ENCODE measurements around the gene HAPSTR1. TPM values are rescaled to one million over a fixed set of nuclear protein-coding genes. Genes with fewer than 3 reads are reported as not detected.
"Not testable (repeated sequence)": the region's sequence is repeated elsewhere in the genome, so short reads cannot be mapped to it uniquely, and the experiment has no call there.

The HAPSTR1 gene
- total RNA-seq, 2 donors from 2014 or later = 31.9 to 32.6 TPM

DNA sequence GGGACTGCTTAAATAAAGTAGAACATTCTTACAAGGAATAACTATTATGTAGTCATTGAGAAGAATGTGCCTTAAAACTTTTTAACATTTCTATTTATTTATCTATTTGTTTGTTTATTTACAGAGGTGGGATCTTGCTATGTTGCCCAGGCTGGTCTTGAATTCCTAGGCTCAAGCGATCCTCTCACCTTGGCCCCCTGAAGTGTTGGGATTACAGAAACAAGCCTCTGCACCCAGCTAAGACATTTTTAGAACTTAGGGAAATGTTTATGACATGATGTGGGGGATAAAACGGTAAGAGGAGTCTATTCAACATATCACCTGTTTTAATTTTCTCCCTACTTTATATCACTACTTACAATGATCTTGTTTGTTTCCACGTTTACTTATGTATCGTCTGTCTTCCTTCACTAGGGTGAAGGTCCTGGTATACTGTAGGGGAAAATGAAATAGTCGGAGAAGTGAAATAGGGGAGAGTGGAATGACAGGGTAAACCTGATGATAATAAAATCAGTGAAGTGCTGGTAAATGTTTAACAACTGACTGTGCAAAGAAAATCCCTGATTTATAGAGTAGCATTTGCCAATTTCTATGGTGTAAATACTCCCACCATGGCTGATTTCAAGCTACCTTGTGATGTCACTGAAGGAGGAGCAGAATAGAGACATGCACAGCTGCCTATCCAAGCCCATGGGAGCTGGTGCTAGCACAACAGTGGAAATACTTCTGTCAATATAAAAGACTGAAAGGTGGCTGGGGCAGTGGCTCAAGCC is 16.0 kb upstream of the HAPSTR1 start:
- 64% methylated on average over 5 of the region's 5 CpGs for WGBS, 2 donors
- H3K27ac ChIP-seq = no peak overlapping the region
- no peaks in the 10 kb centered on the region for H3K9me3 ChIP-seq
- intact Hi-C loops (cut with DNase I) = no loop called here
- DNase-seq (no peak), ATAC-seq (no peak)
- H3K27me3 ChIP-seq = no peaks in the 10 kb centered on the region
- no peaks in the 10 kb centered on the region for H3K36me3 ChIP-seq (replicated peaks in 1 of 2; ENCODE audit: insufficient read depth in 1 of 2, low read depth in 2 of 2)
- no peaks in the 10 kb centered on the region for H3K4me1 ChIP-seq
- no peak for TF ChIP-seq POLR2A (IDR thresholded peaks at IDR 0.05)
- TF ChIP-seq CTCF (IDR thresholded peaks at IDR 0.05) = no peak
- no peak overlapping the region for H3K4me3 ChIP-seq

GRCh38 chr16:9077091-9077809 is 14.2 kb upstream of the HAPSTR1 start:
- Histone ChIP-seq H3K4me1 (no peaks in the 10 kb centered on the region), H3K9me3 (no peaks in the 10 kb centered on the region), H3K27me3 (no peaks in the 10 kb centered on the region), H3K27ac (peak overlapping the region in 1 of 4 donors; percentile 2), H3K4me3 (no peak overlapping the region), H3K36me3 (replicated peaks in 1 of 2; ENCODE audit: insufficient read depth in 1 of 2, low read depth in 2 of 2) (no peaks in the 10 kb centered on the region)
- 72 to 82% methylated on average over 11 of the region's 11 CpGs for WGBS, 2 donors
- DNase-seq (no peak), ATAC-seq (no peak)
- intact Hi-C loops (cut with DNase I) = no loop called here
- TF ChIP-seq POLR2A (IDR thresholded peaks at IDR 0.05) = no peak
- TF ChIP-seq CTCF (IDR thresholded peaks at IDR 0.05) = no peak

DNA sequence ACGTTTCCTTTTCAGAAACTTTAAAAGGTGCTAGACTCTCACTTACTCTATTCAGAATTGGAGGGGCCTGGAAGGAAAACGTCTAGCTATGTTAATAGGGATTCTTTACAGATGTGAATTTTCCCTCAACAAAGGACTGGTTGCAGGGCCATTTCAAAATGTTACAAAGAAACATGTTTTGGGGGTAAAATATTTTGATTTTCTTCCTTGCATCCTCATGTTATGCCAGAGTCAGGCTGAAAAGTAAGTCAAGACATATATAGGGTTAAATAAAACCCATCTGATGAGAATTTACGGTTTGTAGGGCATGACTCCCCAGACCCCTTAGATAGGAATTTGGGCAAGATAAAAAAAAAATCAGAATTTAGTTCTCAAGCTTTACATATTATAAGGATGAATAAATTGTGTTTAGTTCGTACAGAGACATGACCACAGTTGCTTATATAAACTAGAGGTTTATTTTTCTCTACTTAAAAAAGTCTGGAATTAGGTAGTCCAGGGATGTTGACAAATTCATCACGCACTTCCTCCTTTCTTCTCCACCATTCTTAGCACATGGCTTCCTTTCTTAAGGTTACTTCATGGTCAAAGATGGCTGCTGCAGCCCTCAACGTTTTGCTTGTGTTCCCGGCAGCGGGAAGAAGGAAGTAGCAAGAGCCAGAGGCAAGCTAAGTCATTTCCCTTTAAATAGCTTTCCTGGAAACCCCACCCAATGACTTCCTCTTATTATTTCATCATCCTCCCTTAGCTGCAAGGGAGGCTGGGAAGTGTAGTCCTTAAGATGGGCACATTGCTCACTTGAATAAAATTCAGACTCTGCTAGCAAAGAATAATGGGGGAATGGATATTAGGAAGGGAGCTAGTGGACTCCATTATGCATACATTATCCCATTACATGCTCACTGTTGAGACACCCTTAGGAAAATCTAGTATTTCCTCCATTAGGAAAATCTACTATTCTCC is 12.7 kb upstream of the HAPSTR1 start:
- H3K4me3 ChIP-seq; H3K27me3 ChIP-seq; H3K4me1 ChIP-seq; intact Hi-C loops (cut with DNase I); H3K36me3 ChIP-seq (replicated peaks in 1 of 2; ENCODE audit: insufficient read depth in 1 of 2, low read depth in 2 of 2); H3K9me3 ChIP-seq: not testable (repeated sequence)
- ATAC-seq (peak; percentile 62), DNase-seq (peak in 1 of 4 donors; percentile 60)
- 59 to 61% methylated on average over 8 of the region's 8 CpGs for WGBS, 2 donors
- TF ChIP-seq POLR2A (IDR thresholded peaks at IDR 0.05) = peak in 1 of 3 donors; percentile 19
- H3K27ac ChIP-seq = peak overlapping the region in 1 of 4 donors; percentile 58

- Histone ChIP-seq H3K9me3 (no peaks in the 10 kb centered on the region), H3K4me1 (no peaks in the 10 kb centered on the region), H3K36me3 (replicated peaks in 1 of 2; ENCODE audit: insufficient read depth in 1 of 2, low read depth in 2 of 2) (no peaks in the 10 kb centered on the region), H3K4me3 (no peak overlapping the region), H3K27ac (no peak overlapping the region), H3K27me3 (no peaks in the 10 kb centered on the region)
- WGBS, 2 donors = 91 to 96% methylated on average over 4 of the region's 4 CpGs
- intact Hi-C loops (cut with DNase I) = no loop called here
- DNase-seq = no peak
- no peak for ATAC-seq
- no peak for TF ChIP-seq POLR2A (IDR thresholded peaks at IDR 0.05)
- no peak for TF ChIP-seq CTCF (IDR thresholded peaks at IDR 0.05)
Measured at GRCh38 chr16:9079430-9079812, 12.0 kb upstream of the HAPSTR1 start.

DNA sequence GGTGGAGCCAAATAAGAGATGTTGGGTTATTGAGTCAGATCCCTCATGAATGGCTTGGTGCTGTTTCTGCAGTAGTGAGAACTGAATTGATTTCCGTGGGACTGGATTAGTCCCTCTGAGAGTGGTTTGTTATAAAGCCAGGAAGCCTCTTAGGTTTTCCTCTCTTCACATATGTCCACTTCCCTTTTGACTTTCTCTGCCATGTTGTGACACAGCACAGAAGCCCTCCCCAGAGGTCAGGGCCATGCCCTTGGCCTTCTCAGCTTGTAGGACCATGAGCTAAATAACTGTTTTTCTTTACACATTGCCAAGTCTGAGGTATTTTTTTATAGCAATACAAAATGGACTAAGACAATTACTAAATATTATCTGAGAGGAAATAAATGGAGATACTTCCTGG is 10.3 kb upstream of the HAPSTR1 start:
- ATAC-seq (no peak), DNase-seq (no peak)
- Histone ChIP-seq H3K27me3 (no peaks in the 10 kb centered on the region), H3K4me1 (no peaks in the 10 kb centered on the region), H3K4me3 (no peak overlapping the region), H3K9me3 (no peaks in the 10 kb centered on the region), H3K36me3 (replicated peaks in 1 of 2; ENCODE audit: insufficient read depth in 1 of 2, low read depth in 2 of 2) (no peaks in the 10 kb centered on the region), H3K27ac (no peak overlapping the region)
- TF ChIP-seq CTCF (IDR thresholded peaks at IDR 0.05) = no peak
- no peak for TF ChIP-seq POLR2A (IDR thresholded peaks at IDR 0.05)
- WGBS, 2 donors = 58 to 88% methylated on average over 1 of the region's 1 CpG
- intact Hi-C loops (cut with DNase I) = no loop called here

Data from body of pancreas (tissue), 4 donors.